Stimulated activated memory B cell treated with anti-CD40 and anti-IgM and Interleukin-4, amounts not matched to agents 10 μg/mL and 1 μg/mL and 100 μg/mL, for 72 hours (primary cell): ENCODE results near the gene GPR161.
A peak's percentile ranks its signal among the peaks of the same experiment; 100 is the strongest.
"Not testable (repeated sequence)": the region's sequence is repeated elsewhere in the genome, so short reads cannot be mapped to it uniquely, and the experiment has no call there.

Experiments used
- ATAC-seq: fragments of 150-1000 bp; cut with Tn5 transposase; 2 replicates; pipeline ENCODE4 v1.10.0; 2021
- H3K27ac Mint-ChIP-seq: one replicate; pipeline ENCODE4 v1.8.0; 2022; ENCODE audit warnings: mild to moderate bottlenecking, mixed read lengths
- H3K27me3 Mint-ChIP-seq: one replicate; pipeline ENCODE4 v1.8.0; 2022; ENCODE audit warnings: mixed read lengths
- H3K36me3 Mint-ChIP-seq: one replicate; pipeline ENCODE4 v1.8.0; 2022; ENCODE audit warnings: mixed read lengths
- H3K4me1 Mint-ChIP-seq: one replicate; pipeline ENCODE4 v1.8.0; 2022; ENCODE audit warnings: mixed read lengths
- H3K4me3 Mint-ChIP-seq: one replicate; pipeline ENCODE4 v1.8.0; 2022; ENCODE audit warnings: mild to moderate bottlenecking, moderate library complexity, mixed read lengths
- H3K9me3 Mint-ChIP-seq: one replicate; pipeline ENCODE4 v1.8.0; 2022; ENCODE audit warnings: mixed read lengths

GPR161 gene

DNA sequence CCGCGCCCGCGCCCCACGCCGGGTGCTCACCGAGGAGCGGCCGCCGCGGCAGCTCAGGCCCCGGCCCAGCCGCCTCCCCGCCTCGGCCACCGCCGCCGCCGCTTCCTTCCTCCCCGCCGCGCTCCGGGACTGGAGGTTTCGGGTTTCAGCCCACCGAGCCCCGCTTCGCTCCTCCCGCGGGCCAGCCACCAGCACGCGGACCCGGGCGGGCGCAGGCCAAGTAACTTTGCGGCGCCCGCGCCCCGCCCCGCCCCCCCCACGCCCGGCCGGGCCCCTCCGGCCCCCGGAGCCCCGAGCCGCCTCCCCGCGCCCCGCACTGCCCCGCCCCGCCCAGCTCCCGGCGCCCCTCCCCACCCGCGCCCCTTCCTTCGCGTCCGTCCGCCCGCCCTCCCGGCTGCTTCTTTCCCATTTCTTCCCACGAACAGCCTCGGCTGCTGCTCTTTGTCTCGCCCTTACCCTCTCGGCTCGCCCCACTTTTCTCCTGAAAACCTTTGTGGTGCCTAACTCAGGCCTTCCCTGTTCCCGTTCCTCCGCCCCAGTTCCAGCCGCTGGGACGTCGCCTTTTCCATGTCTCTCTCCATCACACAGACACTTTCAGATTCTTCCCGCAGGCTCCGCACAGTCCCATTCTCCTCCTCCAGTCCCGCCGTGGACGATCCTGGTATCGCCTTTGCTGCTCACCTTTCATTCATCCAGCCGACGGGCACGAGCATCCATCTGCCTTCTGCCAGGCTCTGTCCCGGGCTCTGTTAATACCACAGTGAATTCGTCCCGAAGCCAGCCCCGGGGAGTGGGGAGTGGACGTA is at the start of gene GPR161:
GPR161 (minus strand) TSS at position 222 of the 806 bp plus-strand sequence. CDS start 32,080 bp downstream, outside the sequence.
- H3K27ac Mint-ChIP-seq: peak within 1 kb of the TSS; percentile 88
- ATAC-seq: peak; percentile 67
- no peaks in the 10 kb centered on the region for H3K9me3 Mint-ChIP-seq
- peak within 1 kb of the TSS; percentile 90 for H3K4me3 Mint-ChIP-seq
- peaks cover 32% of the 10 kb centered on the region for H3K27me3 Mint-ChIP-seq
- no peaks in the 10 kb centered on the region for H3K36me3 Mint-ChIP-seq
- peaks cover 22% of the 10 kb centered on the region for H3K4me1 Mint-ChIP-seq

DNA sequence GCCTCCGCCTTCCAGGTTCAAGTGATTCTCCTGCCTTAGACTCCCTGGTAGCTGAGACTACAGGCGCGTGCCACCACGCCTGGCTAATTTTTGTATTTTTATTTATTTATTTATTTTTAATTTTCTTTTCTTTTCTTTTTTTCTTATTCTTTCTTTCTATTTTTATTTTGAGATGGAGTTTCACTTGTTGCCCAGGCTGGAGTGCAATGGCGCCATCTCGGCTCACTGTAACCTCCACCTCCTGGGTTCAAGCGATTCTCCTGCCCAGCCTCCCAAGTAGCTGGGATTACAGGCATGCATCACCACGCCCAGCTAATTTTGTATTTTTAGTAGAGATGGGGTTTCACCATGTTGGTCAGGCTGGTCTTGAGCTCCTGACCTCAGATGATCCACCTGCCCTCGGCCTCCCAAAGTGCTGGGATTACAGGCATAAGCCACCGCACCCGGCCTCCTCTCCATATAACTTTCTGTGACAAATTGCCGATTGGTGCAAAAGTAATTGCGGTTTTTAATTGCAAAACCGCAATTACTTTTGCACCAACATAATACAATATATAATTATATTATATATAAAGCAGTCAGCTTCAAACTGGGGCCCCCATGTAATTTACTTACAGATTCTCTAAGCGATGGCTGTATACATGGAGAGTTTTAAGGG is 44.5 kb upstream of the GPR161 start:
- not testable (repeated sequence) for H3K27ac Mint-ChIP-seq, H3K9me3 Mint-ChIP-seq, ATAC-seq, H3K36me3 Mint-ChIP-seq, H3K4me1 Mint-ChIP-seq, H3K27me3 Mint-ChIP-seq
- H3K4me3 Mint-ChIP-seq: peak overlapping the region; percentile 27

GRCh38 chr1:168180148-168180524 is 43.4 kb upstream of the GPR161 start:
- no peak for ATAC-seq
- Mint-ChIP-seq H3K4me3 (no peak overlapping the region), H3K9me3 (no peaks in the 10 kb centered on the region), H3K27me3 (no peaks in the 10 kb centered on the region), H3K36me3 (peaks cover 5% of the 10 kb centered on the region), H3K27ac (no peak overlapping the region), H3K4me1 (no peaks in the 10 kb centered on the region)

DNA sequence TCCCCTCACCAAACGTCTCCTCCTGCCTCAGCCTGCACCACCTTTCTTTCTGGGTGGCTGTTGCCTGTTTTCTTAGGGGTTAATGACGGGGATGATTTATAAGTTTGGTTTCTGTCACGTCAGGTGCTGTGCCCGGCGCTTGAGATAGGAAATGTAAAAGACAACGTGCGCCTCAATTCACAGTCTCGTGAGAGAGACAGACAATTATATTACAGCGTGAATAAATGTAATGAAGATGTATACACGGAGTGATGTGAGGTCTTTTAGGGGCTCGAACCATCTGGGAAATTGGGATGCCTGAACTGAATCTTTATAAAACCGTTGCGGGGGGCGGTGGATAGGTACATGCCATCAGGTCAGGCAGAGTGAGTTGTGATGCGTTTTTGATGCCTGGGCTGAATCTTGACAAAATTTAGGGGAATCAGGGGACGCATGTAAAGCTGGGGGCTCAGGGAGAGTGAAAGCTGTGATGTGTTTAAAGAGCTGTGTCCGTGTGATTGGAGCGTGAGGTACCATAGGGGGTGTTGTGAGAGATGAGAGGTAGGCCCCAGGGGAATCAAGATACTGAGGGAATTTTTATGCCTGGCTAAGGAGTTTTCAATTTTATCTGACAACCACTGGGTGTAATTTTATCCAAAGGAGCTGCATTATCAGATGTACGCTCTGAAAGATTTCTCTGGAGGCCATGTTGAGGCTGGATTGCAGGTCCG is 42.9 kb upstream of the GPR161 start:
- ATAC-seq: no peak
- Mint-ChIP-seq H3K9me3 (no peaks in the 10 kb centered on the region), H3K27me3 (no peaks in the 10 kb centered on the region), H3K4me1 (no peaks in the 10 kb centered on the region), H3K36me3 (peaks cover 5% of the 10 kb centered on the region), H3K4me3 (no peak overlapping the region), H3K27ac (no peak overlapping the region)

- Mint-ChIP-seq H3K27me3 (peaks cover 3% of the 10 kb centered on the region), H3K36me3 (peaks cover 3% of the 10 kb centered on the region), H3K9me3 (no peaks in the 10 kb centered on the region), H3K4me1 (no peaks in the 10 kb centered on the region), H3K4me3 (no peak within 1 kb of the TSS), H3K27ac (no peak within 1 kb of the TSS)
- ATAC-seq: peak; percentile 97
Measured at GRCh38 chr1:168178638-168179437, 42.1 kb upstream of the GPR161 start, which contains the start of gene TIPRL. Gene TIPRL (plus strand): TSS chr1:168178962. CDS start chr1:168179078, 116 bp downstream.

DNA sequence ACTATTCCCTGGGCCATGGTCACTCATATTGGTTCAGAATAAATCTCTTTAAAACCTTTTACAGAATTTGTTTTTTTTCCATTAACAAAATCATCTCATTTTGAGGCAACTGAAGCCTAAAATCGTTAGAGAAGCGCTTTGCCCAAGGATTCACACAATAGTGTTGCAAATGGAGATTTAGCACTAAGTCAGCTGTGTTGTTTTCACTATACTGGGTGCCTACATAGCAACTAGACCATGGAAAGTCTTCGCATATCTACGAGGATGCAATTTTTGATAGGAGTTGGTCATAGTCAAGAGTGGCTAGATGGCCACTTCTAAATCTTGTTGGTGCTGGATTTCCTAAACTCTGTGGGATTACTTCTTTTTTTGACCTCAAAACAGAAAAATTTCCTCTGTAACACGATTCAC is 41.5 kb upstream of the GPR161 start:
- H3K4me1 Mint-ChIP-seq: no peaks in the 10 kb centered on the region
- no peaks in the 10 kb centered on the region for H3K9me3 Mint-ChIP-seq
- no peak for ATAC-seq
- no peak overlapping the region for H3K27ac Mint-ChIP-seq
- peaks cover 9% of the 10 kb centered on the region for H3K27me3 Mint-ChIP-seq
- H3K4me3 Mint-ChIP-seq: no peak overlapping the region
- H3K36me3 Mint-ChIP-seq: no peaks in the 10 kb centered on the region

DNA sequence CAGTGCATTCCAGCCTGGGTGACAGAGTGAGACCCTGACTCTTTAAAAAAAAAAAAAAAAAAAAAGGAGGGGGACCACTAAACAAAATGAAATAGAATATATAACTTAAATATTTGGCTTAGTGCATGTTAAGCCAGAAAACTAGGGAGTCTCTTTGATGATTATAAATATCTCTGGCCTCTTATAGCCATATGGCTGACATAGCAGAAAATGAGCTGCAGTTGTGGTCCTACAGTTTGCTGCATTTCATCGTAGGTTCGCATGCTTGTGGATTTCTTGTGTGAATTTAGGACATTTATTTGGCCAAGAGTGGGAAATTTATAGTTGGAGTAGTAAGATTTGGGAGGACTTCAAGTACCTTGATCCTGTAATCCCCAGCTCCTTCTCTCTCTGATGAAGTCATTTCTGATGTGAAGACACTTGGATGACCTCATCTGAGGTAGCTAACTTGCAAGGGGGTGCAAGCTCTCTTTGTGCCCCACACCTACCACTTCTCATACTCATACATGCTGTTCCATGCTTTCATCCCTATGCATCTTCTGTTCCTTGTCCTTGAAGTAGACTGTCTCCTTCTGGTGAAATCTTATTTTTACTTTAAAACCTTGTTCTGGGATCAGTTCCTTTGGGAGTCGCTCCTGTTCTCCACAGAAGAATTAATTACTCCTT is 35.7 kb upstream of the GPR161 start:
- peaks cover 14% of the 10 kb centered on the region for H3K4me1 Mint-ChIP-seq
- H3K9me3 Mint-ChIP-seq: no peaks in the 10 kb centered on the region
- H3K36me3 Mint-ChIP-seq: no peaks in the 10 kb centered on the region
- no peak for ATAC-seq
- no peak overlapping the region for H3K4me3 Mint-ChIP-seq
- no peak overlapping the region for H3K27ac Mint-ChIP-seq
- peaks cover 15% of the 10 kb centered on the region for H3K27me3 Mint-ChIP-seq

- Mint-ChIP-seq H3K27me3 (peaks cover 15% of the 10 kb centered on the region), H3K36me3 (no peaks in the 10 kb centered on the region), H3K4me1 (peaks cover 14% of the 10 kb centered on the region), H3K27ac (peak overlapping the region; percentile 11), H3K9me3 (no peaks in the 10 kb centered on the region), H3K4me3 (no peak overlapping the region)
- ATAC-seq: peak; percentile 80
Measured at GRCh38 chr1:168170564-168171508, 34.1 kb upstream of the GPR161 start.

DNA sequence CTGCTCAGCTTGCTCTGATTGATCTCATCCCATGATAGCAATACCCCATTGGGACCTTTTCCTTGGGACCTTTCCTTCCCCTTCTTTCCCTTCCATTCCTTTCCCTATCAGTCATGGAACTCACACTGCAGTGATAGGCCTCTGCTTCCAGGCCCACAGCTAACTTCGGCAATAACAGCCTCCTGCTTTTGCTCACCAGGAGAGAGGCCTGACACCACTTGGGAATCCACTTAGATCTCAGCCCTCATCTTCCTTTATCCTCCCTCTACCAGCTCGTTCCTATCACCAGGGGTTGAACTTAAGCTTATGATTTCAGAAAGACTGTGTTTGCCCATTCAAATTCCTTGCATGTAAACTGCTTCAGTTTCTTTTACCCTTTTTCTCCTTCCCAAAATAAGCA is 31.1 kb upstream of the GPR161 start:
- H3K27me3 Mint-ChIP-seq: peaks cover 2% of the 10 kb centered on the region
- ATAC-seq: no peak
- no peaks in the 10 kb centered on the region for H3K9me3 Mint-ChIP-seq
- no peaks in the 10 kb centered on the region for H3K36me3 Mint-ChIP-seq
- peaks cover 31% of the 10 kb centered on the region for H3K4me1 Mint-ChIP-seq
- no peak overlapping the region for H3K4me3 Mint-ChIP-seq
- no peak overlapping the region for H3K27ac Mint-ChIP-seq

DNA sequence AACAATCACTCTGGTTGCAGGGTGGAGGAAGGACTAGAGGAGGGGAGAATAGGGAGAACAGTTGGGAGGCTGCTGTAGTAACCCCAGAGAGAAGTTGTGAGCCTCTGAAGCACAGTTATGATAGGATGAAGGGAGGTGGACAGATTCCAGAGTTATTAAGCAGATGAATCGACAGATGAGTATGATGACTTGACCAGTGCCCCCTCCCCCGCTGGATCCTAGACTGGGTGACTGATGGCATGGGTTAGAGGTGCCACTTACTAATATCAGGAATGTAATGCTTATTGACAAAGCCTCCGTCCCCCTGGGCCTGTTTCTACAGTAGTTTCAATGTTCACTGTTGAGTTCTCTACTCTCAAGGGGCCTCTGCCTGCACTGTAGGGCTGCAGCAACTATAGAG is 28.0 kb upstream of the GPR161 start:
- no peak overlapping the region for H3K4me3 Mint-ChIP-seq
- H3K27me3 Mint-ChIP-seq: no peaks in the 10 kb centered on the region
- H3K27ac Mint-ChIP-seq: no peak overlapping the region
- H3K4me1 Mint-ChIP-seq: peaks cover 17% of the 10 kb centered on the region
- no peak for ATAC-seq
- H3K9me3 Mint-ChIP-seq: peaks cover 10% of the 10 kb centered on the region
- H3K36me3 Mint-ChIP-seq: peaks cover 10% of the 10 kb centered on the region

- peaks cover 17% of the 10 kb centered on the region for H3K4me1 Mint-ChIP-seq
- ATAC-seq: no peak
- no peak overlapping the region for H3K27ac Mint-ChIP-seq
- H3K9me3 Mint-ChIP-seq: peaks cover 15% of the 10 kb centered on the region
- H3K4me3 Mint-ChIP-seq: no peak overlapping the region
- no peaks in the 10 kb centered on the region for H3K27me3 Mint-ChIP-seq
- peaks cover 18% of the 10 kb centered on the region for H3K36me3 Mint-ChIP-seq
Measured at GRCh38 chr1:168163670-168164069, 26.9 kb upstream of the GPR161 start.

- peaks cover 27% of the 10 kb centered on the region for H3K36me3 Mint-ChIP-seq
- no peaks in the 10 kb centered on the region for H3K27me3 Mint-ChIP-seq
- ATAC-seq: no peak
- peaks cover 26% of the 10 kb centered on the region for H3K9me3 Mint-ChIP-seq
- H3K27ac Mint-ChIP-seq: no peak overlapping the region
- H3K4me3 Mint-ChIP-seq: no peak overlapping the region
- peaks cover 17% of the 10 kb centered on the region for H3K4me1 Mint-ChIP-seq
Measured at GRCh38 chr1:168161459-168161858, 24.7 kb upstream of the GPR161 start.

- Mint-ChIP-seq H3K27me3 (no peaks in the 10 kb centered on the region), H3K4me3 (no peak overlapping the region), H3K4me1 (peaks cover 20% of the 10 kb centered on the region), H3K27ac (no peak overlapping the region), H3K36me3 (peaks cover 27% of the 10 kb centered on the region), H3K9me3 (peaks cover 30% of the 10 kb centered on the region)
- ATAC-seq: no peak
Measured at GRCh38 chr1:168159979-168160378, 23.2 kb upstream of the GPR161 start.
